H1 (cell line): Measurements from ENCODE around the gene OBSL1. TPM values are rescaled to one million over a fixed set of nuclear protein-coding genes. Genes with fewer than 3 reads are reported as not detected.

ENCODE experiments used
- CTCF ChIA-PET: fragments of 300-600 bp; sonication (Branson Sonifier 250); formaldehyde crosslinking; loops from one replicate; lab custom pipeline; 2021; ENCODE audit not compliant: partially characterized antibody; lab: Charles Lee
- POLR2A ChIA-PET: fragments of 300-600 bp; sonication (Branson Sonifier 250); formaldehyde crosslinking; loops from one replicate; lab custom pipeline; 2021; ENCODE audit warnings: inconsistent platforms; ENCODE audit not compliant: partially characterized antibody; lab: Charles Lee
- DNase-seq, 2 experiments: peaks; one replicate each; pipeline versions ENCODE4 v3.0.0 to v3.0.0-alpha.2; 2010 to 2022; ENCODE audit warnings: low spot score in 2 of 2, low read depth in 1 of 2, mixed read lengths in 1 of 2
- FAIRE-seq: peaks from 2 replicates; lab custom pipeline; 2011; peaks lifted over from hg19 to GRCh38; lab: Jason Lieb, UNC
- H2AFZ ChIP-seq: 2 replicates; pipeline ENCODE4 v1.8.1; 2012; ENCODE audit warnings: low read length, inconsistent platforms
- H2AK5ac ChIP-seq: 2 replicates; pipeline ENCODE4 v1.6.1; 2013; ENCODE audit warnings: low read depth, low read length
- H2BK120ac ChIP-seq: replicated peaks from 2 replicates; pipeline ENCODE3; 2013; ENCODE audit warnings: low read depth, low read length, inconsistent platforms
- H2BK12ac ChIP-seq: 2 replicates; pipeline ENCODE4 v1.6.1; 2013; ENCODE audit warnings: low read depth, low read length
- H2BK15ac ChIP-seq: 2 replicates; pipeline ENCODE4 v1.6.1; 2013; ENCODE audit warnings: low read length
- H2BK20ac ChIP-seq: 2 replicates; pipeline ENCODE4 v1.6.1; 2013; ENCODE audit warnings: low read length
- H2BK5ac ChIP-seq: 2 replicates; pipeline ENCODE4 v1.6.1; 2013; ENCODE audit warnings: low read depth, low read length
- H3K14ac ChIP-seq: 2 replicates; pipeline ENCODE4 v1.6.1; 2013; ENCODE audit warnings: inconsistent platforms; ENCODE audit not compliant: insufficient read length
- H3K18ac ChIP-seq: 2 replicates; pipeline ENCODE4 v1.6.1; 2013; ENCODE audit warnings: low read length; ENCODE audit errors: extremely low read depth
- H3K23ac ChIP-seq: 2 replicates; pipeline ENCODE4 v1.6.1; 2013; ENCODE audit warnings: inconsistent platforms; ENCODE audit not compliant: insufficient read length
- H3K23me2 ChIP-seq: 2 replicates; pipeline ENCODE4 v1.6.1; 2013; ENCODE audit warnings: low read depth, low read length
- H3K27ac ChIP-seq: 2 replicates; pipeline ENCODE4 v1.6.1; 2011; ENCODE audit warnings: low read depth, low read length, inconsistent platforms
- H3K27me3 ChIP-seq, 4 experiments: replicated peaks in 1 of 4; 1 replicate in 1 of 4; 2 replicates in 3 of 4; pipeline versions ENCODE4 v1.6.1 to v1.8.1; 2011 to 2013; ENCODE audit warnings: low read length in 3 of 4, mild to moderate bottlenecking in 3 of 4, inconsistent platforms in 2 of 4, mixed read lengths in 2 of 4, moderate library complexity in 1 of 4; ENCODE audit not compliant: control insufficient read depth in 3 of 4, insufficient read depth in 3 of 4; ENCODE audit errors: extremely low read depth in 1 of 4
- H3K36me3 ChIP-seq, 4 experiments: 2 replicates each; pipeline versions ENCODE4 v1.6.1 to v1.8.1; 2011 to 2013; ENCODE audit warnings: mild to moderate bottlenecking in 4 of 4, low read length in 3 of 4, moderate library complexity in 2 of 4, control low read depth in 1 of 4, inconsistent platforms in 1 of 4; ENCODE audit not compliant: insufficient read depth in 4 of 4, control insufficient read depth in 2 of 4
- H3K4ac ChIP-seq: replicated peaks from 2 replicates; pipeline ENCODE3; 2013; ENCODE audit warnings: low read length, low read depth, mixed read lengths, inconsistent platforms; ENCODE audit not compliant: insufficient read length
- H3K4me1 ChIP-seq, 4 experiments: replicated peaks in 1 of 4; 1 replicate in 1 of 4; 2 replicates in 3 of 4; pipeline versions ENCODE4 v1.6.1 to v1.8.1; 2011 to 2013; ENCODE audit warnings: low read length in 3 of 4, inconsistent platforms in 2 of 4, mixed read lengths in 1 of 4; ENCODE audit not compliant: insufficient read depth in 4 of 4, control insufficient read depth in 3 of 4
- H3K4me2 ChIP-seq, 2 experiments: 2 replicates each; pipeline versions ENCODE4 v1.6.1 to v1.8.1; 2011 to 2013; ENCODE audit warnings: low read depth in 2 of 2, low read length in 2 of 2, control low read depth in 1 of 2, inconsistent platforms in 1 of 2, mild to moderate bottlenecking in 1 of 2; ENCODE audit not compliant: insufficient read depth in 1 of 2
- H3K4me3 ChIP-seq, 4 experiments: fragments of 200-600, 300-600 bp in 1 of 4; sonication (generic), shearing (Covaris generic), sonication (Bioruptor Twin) in 1 of 4; 2 replicates each; pipeline versions ENCODE4 v1.5.1 to v1.8.1; 2011 to 2016; ENCODE audit warnings: low read length in 4 of 4, low read depth in 3 of 4, control low read depth in 2 of 4, inconsistent platforms in 2 of 4, mild to moderate bottlenecking in 2 of 4, mixed read lengths in 1 of 4, moderate library complexity in 1 of 4; ENCODE audit not compliant: insufficient read depth in 2 of 4; ENCODE audit errors: extremely low read depth in 1 of 4
- H3K56ac ChIP-seq: replicated peaks from 2 replicates; pipeline ENCODE3; 2013; ENCODE audit warnings: low read depth, mild to moderate bottlenecking, mixed read lengths, low read length, inconsistent platforms; ENCODE audit not compliant: insufficient read length
- H3K79me1 ChIP-seq: 2 replicates; pipeline ENCODE4 v1.6.1; 2013; ENCODE audit warnings: low read depth, low read length, control low read depth
- H3K79me2 ChIP-seq, 2 experiments: 2 replicates each; pipeline versions ENCODE4 v1.6.1 to v1.8.1; 2012 to 2013; ENCODE audit warnings: low read length in 2 of 2, mild to moderate bottlenecking in 2 of 2, inconsistent platforms in 1 of 2; ENCODE audit not compliant: insufficient read depth in 2 of 2, control insufficient read depth in 1 of 2
- H3K9ac ChIP-seq, 4 experiments: replicated peaks in 1 of 4; 1 replicate in 1 of 4; 2 replicates in 3 of 4; pipeline versions ENCODE4 v1.6.1 to v1.8.1; 2011 to 2013; ENCODE audit warnings: low read depth in 3 of 4, low read length in 3 of 4, control low read depth in 2 of 4, mild to moderate bottlenecking in 2 of 4, moderate library complexity in 2 of 4, inconsistent platforms in 1 of 4; ENCODE audit errors: extremely low read depth in 1 of 4
- H3K9me3 ChIP-seq, 2 experiments: 2 replicates each; pipeline versions ENCODE4 v1.6.1 to v1.8.1; 2012 to 2013; ENCODE audit warnings: mild to moderate bottlenecking in 2 of 2, moderate library complexity in 2 of 2, control low read depth in 1 of 2, inconsistent platforms in 1 of 2, low read depth in 1 of 2, low read length in 1 of 2, mixed read lengths in 1 of 2; ENCODE audit not compliant: insufficient read depth in 2 of 2
- H4K20me1 ChIP-seq, 2 experiments: replicated peaks in 1 of 2; 2 replicates each; pipeline versions ENCODE3 to v1.8.1; 2011 to 2013; ENCODE audit warnings: inconsistent platforms in 2 of 2, low read length in 2 of 2, mild to moderate bottlenecking in 1 of 2; ENCODE audit not compliant: insufficient read depth in 2 of 2, control insufficient read depth in 1 of 2
- H4K5ac ChIP-seq: 2 replicates; pipeline ENCODE4 v1.6.1; 2013; ENCODE audit warnings: low read length, low read depth, mixed read lengths, inconsistent platforms; ENCODE audit not compliant: insufficient read length
- H4K8ac ChIP-seq: 2 replicates; pipeline ENCODE4 v1.8.0; 2013; ENCODE audit warnings: mild to moderate bottlenecking, moderate library complexity, low read length, inconsistent platforms; ENCODE audit not compliant: insufficient read depth; ENCODE audit errors: extremely low read depth
- H4K91ac ChIP-seq: replicated peaks from 2 replicates; pipeline ENCODE3; 2013; ENCODE audit warnings: low read length, mixed read lengths, inconsistent platforms; ENCODE audit not compliant: insufficient read length
- BACH1 ChIP-seq: IDR thresholded peaks from 2 replicates; pipeline ENCODE4 v1.6.1; 2012; ENCODE audit warnings: low read length, improper control_type of control experiment
- CBX5 ChIP-seq: fragments of 300-800, 300-1000 bp; sonication (generic); IDR thresholded peaks from 2 replicates; pipeline ENCODE4 v1.7.1; 2016; ENCODE audit warnings: antibody characterized with exemption, low read length, low read depth
- CREB1 ChIP-seq: IDR thresholded peaks from 2 replicates; pipeline ENCODE4 v1.6.1; 2012; ENCODE audit warnings: inconsistent platforms
- EGR1 ChIP-seq: IDR thresholded peaks from 2 replicates; pipeline ENCODE4 v1.6.1; 2011; ENCODE audit warnings: low read depth, low read length, borderline replicate concordance
- JUN ChIP-seq: IDR thresholded peaks from 2 replicates; pipeline ENCODE4 v1.6.1; 2011; ENCODE audit warnings: low read depth, mild to moderate bottlenecking, improper control_type of control experiment, low read length
- RBBP5 ChIP-seq: IDR thresholded peaks from 2 replicates; pipeline ENCODE4 v1.7.1; 2012; ENCODE audit warnings: low read depth, mild to moderate bottlenecking, inconsistent platforms, low read length, moderate library complexity, borderline replicate concordance
- RXRA ChIP-seq: IDR thresholded peaks from 2 replicates; pipeline ENCODE4 v1.6.1; 2011; ENCODE audit warnings: low read depth, mild to moderate bottlenecking, low read length, moderate library complexity; ENCODE audit not compliant: insufficient read depth
- SIRT6 ChIP-seq: IDR thresholded peaks from one replicate; pipeline ENCODE4 v1.7.1; 2012; ENCODE audit warnings: low read length, inconsistent platforms
- SIX5 ChIP-seq: IDR thresholded peaks from 2 replicates; pipeline ENCODE4 v1.6.1; 2011; ENCODE audit warnings: mild to moderate bottlenecking, low read depth, low read length
- SP1 ChIP-seq: IDR thresholded peaks from 2 replicates; pipeline ENCODE4 v1.6.1; 2011; ENCODE audit warnings: low read depth, low read length
- SP4 ChIP-seq: IDR thresholded peaks from 2 replicates; pipeline ENCODE4 v1.6.1; 2012; ENCODE audit warnings: low read length, inconsistent platforms
- YY1 ChIP-seq: IDR thresholded peaks from 2 replicates; pipeline ENCODE4 v1.6.1; 2011; ENCODE audit warnings: low read depth, mild to moderate bottlenecking, low read length
- ZNF274 ChIP-seq: IDR thresholded peaks from 2 replicates; pipeline ENCODE4 v1.7.0; 2012; ENCODE audit warnings: low read length, borderline replicate concordance; ENCODE audit errors: extremely low read depth
- WGBS, 2 experiments: shearing (Covaris generic) in 1 of 2; methylation state at CpG; one replicate each; pipeline versions ENCODE4 v1.1.6 to v1.1.7; 2013 to 2015; ENCODE audit warnings: low lambda C conversion rate in 2 of 2, mixed read lengths in 2 of 2, inconsistent platforms in 1 of 2, low coverage in 1 of 2, missing lambda C conversion rate in 1 of 2; ENCODE audit not compliant: insufficient replicate concordance in 2 of 2, insufficient coverage in 1 of 2, insufficient read length in 1 of 2; ENCODE audit errors: extremely low coverage in 1 of 2, missing lambda C conversion rate in 1 of 2; 5-methylcytosine and 5-hydroxymethylcytosine counted together
- polyA plus RNA-seq, 7 experiments: library from polyadenylated mRNA; depleted of rRNA in 3 of 7; stranded (reverse) in 5 of 7; unstranded in 2 of 7; fragments of >200 nt in 5 of 7; fragments of 200-250 nt in 2 of 7; gene quantifications; 1 replicate in 5 of 7; 2 replicates in 1 of 7; 4 replicates in 1 of 7; pipeline versions ENCODE4 v1.2.1 to v1.2.3, GENCODE V29; 2011 to 2013; ENCODE audit warnings: missing spikeins in 2 of 7, mixed read lengths in 2 of 7
- total RNA-seq: library from RNA; stranded (reverse); fragmentation: NEBNext Ultra II Directional; extraction: Animal tissue kit (Norgen Biotek cat#: 25700); gene quantifications from 2 replicates; pipeline ENCODE4 v1.2.1, GENCODE V29; 2021

OBSL1 gene
- total and polyA plus RNA-seq, 2 of the 8 experiments (the other 6 are each of a cell fraction or from before 2014, with no cell fraction given), result 116 to 127 TPM

DNA sequence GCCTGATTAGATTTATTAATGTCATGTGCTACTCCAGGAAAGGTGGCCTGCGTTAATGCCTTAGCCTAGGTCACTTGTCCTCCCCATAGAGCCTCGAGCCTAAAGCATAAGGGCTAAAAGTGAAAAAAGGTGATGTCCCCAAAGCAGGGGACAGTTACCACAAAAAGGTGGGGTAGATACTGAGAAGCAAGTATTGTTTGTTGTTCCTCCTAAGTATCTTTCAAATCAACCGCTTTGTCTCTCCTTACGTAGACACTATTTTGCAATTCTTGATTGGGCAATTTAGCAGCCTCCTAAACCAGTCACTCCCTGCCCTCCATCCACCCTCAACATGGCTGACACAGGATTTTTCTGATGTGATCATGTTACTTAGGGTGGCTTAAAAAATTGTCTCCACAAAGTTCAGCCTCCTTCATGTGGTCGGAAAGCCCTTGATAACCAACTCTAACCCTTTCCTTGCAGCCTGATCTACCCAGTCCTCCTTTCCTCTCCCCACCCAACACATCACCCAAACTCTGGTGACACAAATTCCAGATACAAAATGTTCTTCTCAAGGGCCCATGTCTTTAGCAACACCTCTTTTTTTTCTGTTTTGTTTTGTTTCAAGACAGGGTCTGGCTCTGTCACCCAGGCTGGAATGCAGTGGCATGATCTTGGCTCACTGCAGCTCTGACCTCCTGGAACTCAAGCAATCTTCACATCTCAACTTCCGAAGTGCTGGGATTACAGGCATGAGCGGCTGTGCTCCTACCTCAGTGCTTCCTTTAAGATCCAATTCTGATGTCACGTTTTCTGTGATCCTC, 7.7 kb upstream of the OBSL1 start:
- no peak overlapping the region for H4K5ac ChIP-seq
- H3K36me3 ChIP-seq, result no peaks in the 10 kb centered on the region
- 92% methylated on average over 8 of the region's 8 CpGs; no CpG with 5 or more reads in 1 of the 2 experiments for WGBS, 2 experiments
- H3K18ac ChIP-seq, result no peak overlapping the region; the same call in 1 of the 2 replicates
- POLR2A ChIA-PET, result interaction anchor here (0.6 to 18.6 kb wide), 4 partner anchors 9 to 20 kb away, joined by 3 to 293 read pairs (median 22); partner anchors contain the start of gene STK11IP
- no peaks in the 10 kb centered on the region for H3K79me1 ChIP-seq
- H2AFZ ChIP-seq, result no peak overlapping the region
- H3K23me2 ChIP-seq, result peaks cover 2% of the 10 kb centered on the region; the same call in 1 of the 2 replicates
- H3K4me1 ChIP-seq, result peaks cover 7 to 20% (median 12%) of the 10 kb centered on the region in 4 experiments
- H3K27ac ChIP-seq, result no peak overlapping the region
- CTCF ChIA-PET, result interaction anchor here (1.1 to 5.9 kb wide), 6 partner anchors 16 to 97 kb away, joined by 3 to 51 read pairs (median 6); partner anchors contain the start of gene STK11IP
- no peak overlapping the region for H3K14ac ChIP-seq
- no peaks in the 10 kb centered on the region for H3K79me2 ChIP-seq
- H2BK15ac ChIP-seq, result peak overlapping the region; percentile 81
- no peak overlapping the region for H3K4me2 ChIP-seq
- no peak overlapping the region for H4K91ac ChIP-seq
- H3K4me3 ChIP-seq, result no peak overlapping the region
- no peak overlapping the region for H4K8ac ChIP-seq
- peak overlapping the region; percentile 27 for H3K4ac ChIP-seq
- H3K9me3 ChIP-seq, result no peaks in the 10 kb centered on the region
- no peak overlapping the region for H3K23ac ChIP-seq
- H2AK5ac ChIP-seq, result no peak overlapping the region
- no peak overlapping the region for H2BK5ac ChIP-seq
- no peaks in the 10 kb centered on the region for H4K20me1 ChIP-seq
- no peak overlapping the region for H3K9ac ChIP-seq
- 0 out of 2 replicates have a peak overlapping the region, but pooled peaks have one; percentile 61 for H2BK20ac ChIP-seq
- H3K56ac ChIP-seq, result no peak overlapping the region
- peak overlapping the region; percentile 63; the same call in 1 of the 2 replicates for H2BK12ac ChIP-seq
- H2BK120ac ChIP-seq, result no peak overlapping the region
- DNase-seq (no peak), FAIRE-seq (no peak)
- H3K27me3 ChIP-seq, result no peaks in the 10 kb centered on the region; a peak in 1 of 7 replicates
- TF ChIP-seq RXRA (no peak), BACH1 (no peak), ZNF274 (no peak), CREB1 (no peak), JUN (no peak), SP1 (no peak), RBBP5 (no peak), EGR1 (no peak), SIRT6 (no peak), SP4 (no peak), SIX5 (no peak), CBX5 (no peak), YY1 (no peak)
